ENCODE results near the gene CDPF1. TPM values are rescaled to one million over a fixed set of nuclear protein-coding genes. Genes with fewer than 3 reads are reported as not detected.

CDPF1 gene
- total RNA-seq, 2 experiments from 2014 or later = 1.6 to 2.6 TPM

DNA sequence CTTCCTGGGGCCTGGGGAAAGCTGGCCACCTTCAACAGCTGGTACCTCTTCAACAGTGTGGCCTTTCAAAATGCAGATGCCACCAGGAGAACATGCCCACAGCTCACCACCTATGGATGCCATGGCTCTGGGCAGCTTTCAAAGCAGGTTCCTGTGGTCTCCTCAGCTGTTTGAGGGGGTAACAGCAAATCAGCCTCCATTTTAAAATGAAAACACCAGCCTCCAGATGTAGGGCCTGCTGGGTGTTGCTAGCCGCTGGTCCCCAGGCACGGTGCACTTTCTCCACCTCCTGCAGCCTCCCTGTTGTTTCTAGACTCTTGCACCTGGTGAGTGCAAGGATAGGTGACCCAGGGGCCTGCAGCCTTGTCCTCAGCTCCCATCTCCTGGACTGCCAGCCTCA, 10.0 kb downstream of the CDPF1 start:
- H3K27me3 ChIP-seq (ENCODE audit: control insufficient read depth in 1 of 2, insufficient read depth in 2 of 2, low read length in 2 of 2) = no peaks in the 10 kb centered on the region
- H3K36me3 ChIP-seq (ENCODE audit: insufficient read depth, low read length) = peaks cover 30% of the 10 kb centered on the region
- H3K4me3 ChIP-seq (ENCODE audit: low read length) = no peak overlapping the region
- H3K4me1 Mint-ChIP-seq (ENCODE audit: low read depth) = peaks cover 19% of the 10 kb centered on the region
- no peak overlapping the region for H3K4me3 Mint-ChIP-seq
- peak overlapping the region; percentile 66 for H3K27ac Mint-ChIP-seq
- intact Hi-C loops (cut with DNase I, micrococcal nuclease) = loop anchor here in 1 of 2 experiments (10.0 kb wide), 1 partner anchor 225 kb away; no protein-coding TSS in a partner anchor
- POLR2A ChIA-PET = interaction anchor here (1.2 kb wide), 1 partner anchor 13 kb away, joined by 3 read pairs; no protein-coding TSS in a partner anchor
- H3K4me1 ChIP-seq (ENCODE audit: insufficient read depth, low read length) = peaks cover 22% of the 10 kb centered on the region
- H3K9me3 ChIP-seq (ENCODE audit: control insufficient read depth in 1 of 2, insufficient read depth in 1 of 2, low read length in 2 of 2) = peaks cover 0 to 13% of the 10 kb centered on the region in 2 experiments
- H3K27me3 Mint-ChIP-seq = no peaks in the 10 kb centered on the region
- no peak overlapping the region for H3K27ac ChIP-seq (ENCODE audit: low read depth in 1 of 2, low read length in 2 of 2)
- ATAC-seq (ENCODE audit: poor library complexity) (no peak), DNase-seq (no peak)
- no peaks in the 10 kb centered on the region for H3K9me3 Mint-ChIP-seq
- peaks cover 20% of the 10 kb centered on the region for H3K36me3 Mint-ChIP-seq (ENCODE audit: low read depth)
- TF ChIP-seq, protein P1, sequence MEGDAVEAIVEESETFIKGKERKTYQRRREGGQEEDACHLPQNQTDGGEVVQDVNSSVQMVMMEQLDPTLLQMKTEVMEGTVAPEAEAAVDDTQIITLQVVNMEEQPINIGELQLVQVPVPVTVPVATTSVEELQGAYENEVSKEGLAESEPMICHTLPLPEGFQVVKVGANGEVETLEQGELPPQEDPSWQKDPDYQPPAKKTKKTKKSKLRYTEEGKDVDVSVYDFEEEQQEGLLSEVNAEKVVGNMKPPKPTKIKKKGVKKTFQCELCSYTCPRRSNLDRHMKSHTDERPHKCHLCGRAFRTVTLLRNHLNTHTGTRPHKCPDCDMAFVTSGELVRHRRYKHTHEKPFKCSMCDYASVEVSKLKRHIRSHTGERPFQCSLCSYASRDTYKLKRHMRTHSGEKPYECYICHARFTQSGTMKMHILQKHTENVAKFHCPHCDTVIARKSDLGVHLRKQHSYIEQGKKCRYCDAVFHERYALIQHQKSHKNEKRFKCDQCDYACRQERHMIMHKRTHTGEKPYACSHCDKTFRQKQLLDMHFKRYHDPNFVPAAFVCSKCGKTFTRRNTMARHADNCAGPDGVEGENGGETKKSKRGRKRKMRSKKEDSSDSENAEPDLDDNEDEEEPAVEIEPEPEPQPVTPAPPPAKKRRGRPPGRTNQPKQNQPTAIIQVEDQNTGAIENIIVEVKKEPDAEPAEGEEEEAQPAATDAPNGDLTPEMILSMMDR (IDR thresholded peaks at IDR 0.05) = no peak
- CTCF ChIA-PET = interaction anchor here (0.6 kb wide), 1 partner anchor 280 kb away, joined by 4 read pairs; no protein-coding TSS in a partner anchor

DNA sequence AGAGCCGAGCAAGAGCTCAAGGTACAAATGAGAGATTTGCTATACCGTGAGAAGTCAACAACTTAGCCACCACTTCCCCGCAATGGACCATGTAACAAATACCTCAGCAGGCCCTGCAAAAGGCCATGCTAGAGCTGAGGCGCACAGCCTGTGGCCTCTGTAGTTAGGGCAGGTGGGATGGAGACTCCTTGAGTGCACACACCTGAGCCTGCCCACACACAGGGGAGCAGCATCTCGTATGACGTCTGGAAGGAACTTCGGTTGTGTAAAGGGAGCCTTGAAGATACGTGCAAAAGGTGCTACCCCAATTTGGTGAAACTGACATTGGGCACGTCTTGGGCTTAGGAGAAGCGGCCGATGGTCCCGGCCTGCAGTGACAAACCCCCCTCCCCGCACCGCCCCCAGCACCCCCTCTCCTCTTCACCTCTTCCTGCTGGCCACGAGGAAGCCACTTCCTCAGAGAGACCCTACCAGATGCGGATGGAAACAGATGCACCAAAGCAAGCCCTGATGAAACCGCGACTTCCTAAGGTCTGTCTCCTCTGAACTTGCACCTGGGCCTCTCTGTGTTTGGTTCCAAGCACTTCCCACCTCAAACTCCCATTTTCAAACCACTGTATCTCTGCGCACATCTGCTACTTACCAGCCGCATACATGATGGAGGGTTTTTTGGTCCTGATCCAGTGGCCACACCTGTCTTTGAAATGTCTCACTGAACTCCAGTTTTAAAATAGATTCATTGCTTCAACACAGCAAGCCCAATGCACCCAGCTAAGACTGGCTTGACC, 10.6 kb downstream of the CDPF1 start:
- DNase-seq (peak in 4 of 14 experiments; percentile 15 to 37 (median 32)), ATAC-seq (ENCODE audit: poor library complexity) (peak; percentile 61)
- ChIA-PET POLR2A (interaction anchor here (1.2 kb wide), 1 partner anchor 13 kb away, joined by 3 read pairs; no protein-coding TSS in a partner anchor), CTCF (no interaction called here)
- no peaks in the 10 kb centered on the region for H3K27me3 ChIP-seq (ENCODE audit: control insufficient read depth in 1 of 2, insufficient read depth in 2 of 2, low read length in 2 of 2)
- no peak overlapping the region for H3K4me3 ChIP-seq (ENCODE audit: low read length)
- TF ChIP-seq, protein P1 (IDR thresholded peaks at IDR 0.05) = no peak
- peaks cover 0 to 13% of the 10 kb centered on the region in 2 experiments for H3K9me3 ChIP-seq (ENCODE audit: control insufficient read depth in 1 of 2, insufficient read depth in 1 of 2, low read length in 2 of 2)
- intact Hi-C loops (cut with DNase I, micrococcal nuclease) = loop anchor here in 1 of 2 experiments (10.0 kb wide), 1 partner anchor 225 kb away; no protein-coding TSS in a partner anchor
- Mint-ChIP-seq H3K36me3 (ENCODE audit: low read depth) (peaks cover 20% of the 10 kb centered on the region), H3K9me3 (no peaks in the 10 kb centered on the region), H3K27ac (peak overlapping the region; percentile 66), H3K4me3 (peak overlapping the region; percentile 32), H3K4me1 (ENCODE audit: low read depth) (peaks cover 19% of the 10 kb centered on the region), H3K27me3 (no peaks in the 10 kb centered on the region)
- peaks cover 28% of the 10 kb centered on the region for H3K36me3 ChIP-seq (ENCODE audit: insufficient read depth, low read length)
- no peak overlapping the region for H3K27ac ChIP-seq (ENCODE audit: low read depth in 1 of 2, low read length in 2 of 2)
- peaks cover 22% of the 10 kb centered on the region for H3K4me1 ChIP-seq (ENCODE audit: insufficient read depth, low read length)

DNA sequence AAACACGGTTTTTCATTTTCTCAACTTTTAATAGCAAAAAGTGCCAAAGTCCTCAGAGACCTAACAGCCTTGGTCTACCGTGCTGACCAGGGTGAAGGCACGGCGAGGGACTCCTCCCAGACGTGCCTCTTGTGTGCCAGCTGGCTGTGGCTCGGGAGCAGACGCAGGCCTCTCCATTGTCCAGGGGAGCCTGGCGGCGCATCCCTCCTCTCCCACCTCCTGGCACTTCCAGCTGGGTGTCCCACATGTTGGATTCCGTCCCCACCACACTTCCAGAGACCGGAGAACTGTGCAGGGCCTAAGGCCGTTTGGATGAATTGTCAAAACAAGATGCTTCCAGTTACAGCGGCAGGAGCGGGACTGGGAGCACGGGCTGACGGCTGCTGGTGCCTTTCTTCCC, 11.6 kb downstream of the CDPF1 start:
- H3K4me1 Mint-ChIP-seq (ENCODE audit: low read depth) = peaks cover 19% of the 10 kb centered on the region
- no peak for DNase-seq
- Histone ChIP-seq H3K27me3 (ENCODE audit: control insufficient read depth in 1 of 2, insufficient read depth in 2 of 2, low read length in 2 of 2) (no peaks in the 10 kb centered on the region), H3K36me3 (ENCODE audit: insufficient read depth, low read length) (peaks cover 22% of the 10 kb centered on the region), H3K4me1 (ENCODE audit: insufficient read depth, low read length) (peaks cover 22% of the 10 kb centered on the region), H3K9me3 (ENCODE audit: control insufficient read depth in 1 of 2, insufficient read depth in 1 of 2, low read length in 2 of 2) (peaks cover 0 to 13% of the 10 kb centered on the region in 2 experiments), H3K27ac (ENCODE audit: low read depth in 1 of 2, low read length in 2 of 2) (no peak overlapping the region), H3K4me3 (ENCODE audit: low read length) (no peak overlapping the region)
- ChIA-PET POLR2A (no interaction called here), CTCF (no interaction called here)
- no peak overlapping the region for H3K4me3 Mint-ChIP-seq
- H3K36me3 Mint-ChIP-seq (ENCODE audit: low read depth) = peaks cover 13% of the 10 kb centered on the region
- H3K9me3 Mint-ChIP-seq = no peaks in the 10 kb centered on the region
- no peak for ATAC-seq (ENCODE audit: poor library complexity)
- H3K27me3 Mint-ChIP-seq = no peaks in the 10 kb centered on the region
- TF ChIP-seq, protein P1 (IDR thresholded peaks at IDR 0.05) = no peak
- intact Hi-C loops (cut with DNase I, micrococcal nuclease) = no loop called here
- H3K27ac Mint-ChIP-seq = no peak overlapping the region
